Activated CD8-positive, alpha-beta memory T cell treated with anti-CD3 and anti-CD28 coated beads, Interleukin-2, amount 50 U/mL, for 24 hours (primary cell): ENCODE results near the gene ZNF407.
"Not testable (repeated sequence)": the region's sequence is repeated elsewhere in the genome, so short reads cannot be mapped to it uniquely, and the experiment has no call there.

Source experiments
- DNase-seq: peaks from one replicate; pipeline ENCODE4 v3.0.0-alpha.2; 2020; ENCODE audit errors: extremely low read depth

Gene ZNF407

GRCh38 chr18:74971358-74971757, 373.7 kb downstream of the ZNF407 start:
- DNase-seq = not testable (repeated sequence)

- DNase-seq = not testable (repeated sequence)
Measured at GRCh38 chr18:74971776-74972175, 374.1 kb downstream of the ZNF407 start.

- no peak for DNase-seq
Measured at GRCh38 chr18:74972354-74972753, 374.7 kb downstream of the ZNF407 start.

- DNase-seq = no peak
Measured at GRCh38 chr18:74975001-74975400, 377.3 kb downstream of the ZNF407 start.

- DNase-seq = no peak
Measured at GRCh38 chr18:74976331-74976909, 378.8 kb downstream of the ZNF407 start.

- no peak for DNase-seq
Measured at GRCh38 chr18:74977041-74977440, 379.4 kb downstream of the ZNF407 start.

GRCh38 chr18:74980669-74981068, 383.0 kb downstream of the ZNF407 start:
- no peak for DNase-seq

- DNase-seq = no peak
Measured at GRCh38 chr18:74981476-74981875, 383.8 kb downstream of the ZNF407 start.

GRCh38 chr18:74982946-74983635, 385.4 kb downstream of the ZNF407 start:
- DNase-seq = no peak

GRCh38 chr18:74989134-74989533, 391.5 kb downstream of the ZNF407 start:
- DNase-seq = no peak

- DNase-seq = no peak
Measured at GRCh38 chr18:74990563-74991081, 393.0 kb downstream of the ZNF407 start.

GRCh38 chr18:74994502-74995418, 397.1 kb downstream of the ZNF407 start:
- no peak for DNase-seq

- no peak for DNase-seq
Measured at GRCh38 chr18:74995419-74995736, 397.7 kb downstream of the ZNF407 start.

- DNase-seq = no peak
Measured at GRCh38 chr18:74996055-74996454, 398.4 kb downstream of the ZNF407 start.

- DNase-seq = no peak
Measured at GRCh38 chr18:74996996-74997395, 399.3 kb downstream of the ZNF407 start.

- no peak for DNase-seq
Measured at GRCh38 chr18:75000920-75001319, 403.2 kb downstream of the ZNF407 start.

GRCh38 chr18:75003039-75003438, 405.4 kb downstream of the ZNF407 start:
- DNase-seq = no peak

- DNase-seq = no peak
Measured at GRCh38 chr18:75003764-75004690, 406.4 kb downstream of the ZNF407 start.

GRCh38 chr18:75005626-75006025, 408.0 kb downstream of the ZNF407 start:
- DNase-seq = no peak

GRCh38 chr18:75008186-75008585, 410.5 kb downstream of the ZNF407 start:
- no peak for DNase-seq

GRCh38 chr18:75009296-75009695, 411.6 kb downstream of the ZNF407 start:
- no peak for DNase-seq
